ENCODE data around the gene TAAR6.

GRCh38 chr6:132584698-132585097 lies 14.6 kb downstream of the TAAR6 start:
- TF ChIP-seq HMGXB4 (CRISPR knock-in tag; IDR thresholded peaks at IDR 0.05; ENCODE audit: borderline replicate concordance) (no peak), CTCF (IDR thresholded peaks at IDR 0.05) (no peak)
